ENCODE results near the gene KLHDC10.
"Not testable (repeated sequence)": the region's sequence is repeated elsewhere in the genome, so short reads cannot be mapped to it uniquely, and the experiment has no call there.

KLHDC10 gene

GRCh38 chr7:130069978-130070860, at the start of gene KLHDC10:
TSS of gene KLHDC10 (plus strand) at chr7:130070534. CDS start at chr7:130070644, 110 bp downstream.
- DNase-seq, result peak; percentile 93

GRCh38 chr7:130021105-130021834, 49.1 kb upstream of the KLHDC10 start:
- DNase-seq, result no peak

GRCh38 chr7:130022115-130022514, 48.2 kb upstream of the KLHDC10 start:
- no peak for DNase-seq

GRCh38 chr7:130022623-130023175, 47.6 kb upstream of the KLHDC10 start:
- no peak for DNase-seq

- DNase-seq, result no peak
Observed at GRCh38 chr7:130024390-130024789, 45.9 kb upstream of the KLHDC10 start.

- DNase-seq, result no peak
Observed at GRCh38 chr7:130032698-130033097, 37.6 kb upstream of the KLHDC10 start.

- no peak for DNase-seq
Observed at GRCh38 chr7:130037703-130038102, 32.6 kb upstream of the KLHDC10 start.

- DNase-seq, result no peak
Observed at GRCh38 chr7:130040576-130040975, 29.8 kb upstream of the KLHDC10 start.

GRCh38 chr7:130047831-130048230, 22.5 kb upstream of the KLHDC10 start:
- no peak for DNase-seq

GRCh38 chr7:130048906-130049305, 21.4 kb upstream of the KLHDC10 start:
- DNase-seq, result no peak

- not testable (repeated sequence) for DNase-seq
Observed at GRCh38 chr7:130052250-130052649, 18.1 kb upstream of the KLHDC10 start.

- DNase-seq, result not testable (repeated sequence)
Observed at GRCh38 chr7:130055198-130055597, 15.1 kb upstream of the KLHDC10 start.

GRCh38 chr7:130062246-130062645, 8.1 kb upstream of the KLHDC10 start:
- no peak for DNase-seq

- peak; percentile 98 for DNase-seq
Observed at GRCh38 chr7:130063036-130063435, 7.3 kb upstream of the KLHDC10 start.

- DNase-seq, result not testable (repeated sequence)
Observed at GRCh38 chr7:130064580-130064926, 5.8 kb upstream of the KLHDC10 start.

- no peak for DNase-seq
Observed at GRCh38 chr7:130065500-130066152, 4.7 kb upstream of the KLHDC10 start.

- no peak for DNase-seq
Observed at GRCh38 chr7:130069179-130069977, 956 bp upstream of the KLHDC10 start.

GRCh38 chr7:130070861-130071622, 708 bp downstream of the KLHDC10 start:
- DNase-seq, result no peak

GRCh38 chr7:130071701-130072622, 1.6 kb downstream of the KLHDC10 start:
- DNase-seq, result peak; percentile 61

GRCh38 chr7:130079846-130080394, 9.6 kb downstream of the KLHDC10 start:
- DNase-seq, result no peak
